ENCODE data around the gene ESYT1.

The ESYT1 gene

DNA sequence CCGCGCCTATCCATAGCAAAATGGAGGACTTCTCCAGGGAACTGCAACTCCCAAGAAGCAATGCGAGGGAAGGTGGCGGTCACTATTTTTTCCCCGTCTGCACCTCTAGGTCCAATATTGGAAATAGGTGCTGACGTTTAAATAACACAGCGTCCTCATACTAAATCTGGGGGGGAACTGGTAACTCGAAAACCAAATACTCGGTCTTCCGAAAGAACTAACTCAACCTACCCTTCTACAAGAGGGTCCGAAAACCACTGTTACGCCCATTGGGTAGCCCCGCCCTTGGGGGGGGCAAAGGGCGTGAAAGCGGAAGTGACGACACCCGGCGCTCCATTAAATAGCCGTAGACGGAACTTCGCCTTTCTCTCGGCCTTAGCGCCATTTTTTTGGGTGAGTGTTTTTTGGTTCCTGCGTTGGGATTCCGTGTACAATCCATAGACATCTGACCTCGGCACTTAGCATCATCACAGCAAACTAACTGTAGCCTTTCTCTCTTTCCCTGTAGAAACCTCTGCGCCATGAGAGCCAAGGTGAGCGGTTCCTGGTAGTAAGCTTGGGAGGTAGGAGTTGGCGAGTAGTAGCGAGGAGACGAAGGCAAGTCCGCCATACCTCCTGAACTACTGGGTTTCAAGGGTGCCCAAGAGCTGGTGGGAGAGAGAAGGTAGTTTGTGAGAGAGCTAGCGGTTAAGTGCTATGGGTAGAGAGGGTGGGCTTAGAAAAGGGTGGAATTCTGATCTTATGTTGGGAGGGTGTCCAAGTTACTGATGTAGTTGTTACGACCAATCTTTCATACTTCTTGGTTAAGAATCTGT is 11.6 kb upstream of the ESYT1 start, which contains the start of gene RPL41:
Gene RPL41 (plus strand): TSS at position 367 of the 815 bp plus-strand sequence.
- peak within 1 kb of the TSS; percentile 98 for H3K27ac ChIP-seq

DNA sequence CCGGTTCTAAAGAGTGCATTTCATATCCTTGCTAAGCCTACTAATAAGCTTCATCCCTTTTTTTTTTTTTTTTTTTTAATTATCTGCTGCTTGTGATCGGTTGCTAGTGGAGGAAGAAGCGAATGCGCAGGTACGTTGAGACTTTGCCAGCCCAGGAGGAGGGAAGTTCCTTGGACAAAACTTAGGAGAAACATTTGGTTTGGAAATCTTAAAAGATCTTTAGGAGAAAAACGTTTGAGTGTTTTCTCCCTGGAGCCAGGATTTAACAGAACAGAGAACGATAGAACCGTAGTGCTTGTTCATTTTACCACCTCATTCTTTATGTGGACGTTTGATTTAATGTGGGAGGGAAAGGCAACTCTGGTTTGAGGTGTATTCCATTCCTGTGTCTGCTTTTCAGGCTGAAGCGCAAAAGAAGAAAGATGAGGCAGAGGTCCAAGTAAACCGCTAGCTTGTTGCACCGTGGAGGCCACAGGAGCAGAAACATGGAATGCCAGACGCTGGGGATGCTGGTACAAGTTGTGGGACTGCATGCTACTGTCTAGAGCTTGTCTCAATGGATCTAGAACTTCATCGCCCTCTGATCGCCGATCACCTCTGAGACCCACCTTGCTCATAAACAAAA is 10.9 kb upstream of the ESYT1 start:
- peak overlapping the region; percentile 98 for H3K27ac ChIP-seq

More for the DNA sequence above, 11.6 kb upstream of the ESYT1 start, which contains the start of gene RPL41:
- TF ChIP-seq, protein P1, sequence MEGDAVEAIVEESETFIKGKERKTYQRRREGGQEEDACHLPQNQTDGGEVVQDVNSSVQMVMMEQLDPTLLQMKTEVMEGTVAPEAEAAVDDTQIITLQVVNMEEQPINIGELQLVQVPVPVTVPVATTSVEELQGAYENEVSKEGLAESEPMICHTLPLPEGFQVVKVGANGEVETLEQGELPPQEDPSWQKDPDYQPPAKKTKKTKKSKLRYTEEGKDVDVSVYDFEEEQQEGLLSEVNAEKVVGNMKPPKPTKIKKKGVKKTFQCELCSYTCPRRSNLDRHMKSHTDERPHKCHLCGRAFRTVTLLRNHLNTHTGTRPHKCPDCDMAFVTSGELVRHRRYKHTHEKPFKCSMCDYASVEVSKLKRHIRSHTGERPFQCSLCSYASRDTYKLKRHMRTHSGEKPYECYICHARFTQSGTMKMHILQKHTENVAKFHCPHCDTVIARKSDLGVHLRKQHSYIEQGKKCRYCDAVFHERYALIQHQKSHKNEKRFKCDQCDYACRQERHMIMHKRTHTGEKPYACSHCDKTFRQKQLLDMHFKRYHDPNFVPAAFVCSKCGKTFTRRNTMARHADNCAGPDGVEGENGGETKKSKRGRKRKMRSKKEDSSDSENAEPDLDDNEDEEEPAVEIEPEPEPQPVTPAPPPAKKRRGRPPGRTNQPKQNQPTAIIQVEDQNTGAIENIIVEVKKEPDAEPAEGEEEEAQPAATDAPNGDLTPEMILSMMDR (conservative IDR thresholded peaks at IDR 0.05) = no peak

DNA sequence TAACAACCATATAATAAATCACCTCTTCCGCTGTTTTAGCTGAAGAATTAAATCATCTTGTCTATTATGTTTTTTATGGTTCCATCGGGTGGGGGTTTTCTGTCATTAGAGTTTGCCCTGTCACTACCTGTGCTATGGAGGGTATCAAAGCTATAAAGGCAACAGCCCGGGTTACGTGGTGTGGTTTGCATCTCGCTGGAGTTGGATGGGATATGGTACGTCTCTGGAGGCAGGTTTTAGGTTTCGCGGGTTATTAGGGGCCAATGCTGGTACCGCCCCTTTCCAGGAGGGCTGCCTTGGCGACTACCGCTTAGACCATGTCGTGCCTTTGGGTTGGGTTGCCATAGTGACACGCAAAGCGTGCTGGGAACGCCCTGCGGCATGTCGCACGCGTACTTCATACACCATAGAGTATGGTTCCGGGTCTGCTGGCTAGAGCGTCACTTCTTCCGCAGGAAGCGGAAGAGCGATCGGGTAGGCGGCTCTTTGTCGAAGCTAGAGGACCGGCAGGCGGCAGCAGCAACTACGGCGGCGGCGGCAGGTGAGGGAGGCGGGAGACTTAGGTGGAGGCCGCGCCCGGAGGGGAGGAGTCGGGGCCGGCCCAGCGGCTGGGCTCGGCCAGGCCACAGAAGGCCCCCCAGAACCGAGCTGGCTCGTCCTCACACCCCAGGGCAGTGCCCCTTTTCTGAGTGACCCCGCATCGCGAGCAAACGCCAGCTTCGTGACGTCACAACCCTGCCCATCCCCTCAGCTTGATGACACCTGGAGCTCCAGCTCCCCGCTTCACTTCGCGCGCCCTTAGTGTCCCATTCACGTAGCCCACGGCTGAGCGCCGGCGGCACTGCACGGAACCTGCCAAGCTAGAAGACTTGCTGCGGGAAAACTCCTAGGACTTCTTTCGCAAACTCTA is 10.0 kb upstream of the ESYT1 start, which contains the start of gene ZC3H10:
Gene ZC3H10 (plus strand): TSS at position 489 of the 910 bp plus-strand sequence. CDS start 2,297 bp downstream, outside the sequence.
- peak within 1 kb of the TSS; percentile 98 for H3K27ac ChIP-seq
- TF ChIP-seq, protein P1 (conservative IDR thresholded peaks at IDR 0.05) = peak; percentile 53

DNA sequence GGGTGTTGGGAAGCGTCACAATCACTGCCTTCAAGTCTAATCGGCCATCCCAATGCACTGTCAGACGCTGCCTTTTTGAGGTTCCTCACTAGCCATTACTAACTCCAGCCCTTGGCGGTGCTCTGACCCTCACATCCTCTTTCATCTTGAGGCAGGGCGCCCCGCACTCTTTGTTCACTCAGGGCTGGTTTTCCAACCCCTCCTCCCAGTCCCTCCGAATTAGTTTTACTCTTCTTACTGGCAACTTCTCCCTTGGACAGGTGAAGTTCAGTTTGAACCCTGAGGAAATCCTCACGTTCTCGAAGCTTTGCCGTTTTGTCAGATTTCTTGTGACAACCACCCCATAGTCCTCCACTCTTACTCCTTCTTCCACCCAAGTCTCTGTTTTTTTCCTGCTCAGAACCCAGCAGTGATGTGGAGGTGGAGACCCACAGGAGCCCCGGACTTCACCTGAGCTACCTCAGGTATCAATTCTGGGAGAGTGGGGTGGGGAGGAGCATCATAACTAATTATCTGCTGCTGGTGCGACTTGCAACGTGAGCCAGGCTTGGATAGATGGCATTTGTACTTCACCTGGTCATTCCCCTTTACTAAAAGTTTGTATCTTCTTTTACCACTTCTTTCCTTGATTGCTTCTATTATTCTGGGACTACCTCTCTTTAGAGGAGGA is 9.2 kb upstream of the ESYT1 start:
- peak overlapping the region; percentile 98 for H3K27ac ChIP-seq

DNA sequence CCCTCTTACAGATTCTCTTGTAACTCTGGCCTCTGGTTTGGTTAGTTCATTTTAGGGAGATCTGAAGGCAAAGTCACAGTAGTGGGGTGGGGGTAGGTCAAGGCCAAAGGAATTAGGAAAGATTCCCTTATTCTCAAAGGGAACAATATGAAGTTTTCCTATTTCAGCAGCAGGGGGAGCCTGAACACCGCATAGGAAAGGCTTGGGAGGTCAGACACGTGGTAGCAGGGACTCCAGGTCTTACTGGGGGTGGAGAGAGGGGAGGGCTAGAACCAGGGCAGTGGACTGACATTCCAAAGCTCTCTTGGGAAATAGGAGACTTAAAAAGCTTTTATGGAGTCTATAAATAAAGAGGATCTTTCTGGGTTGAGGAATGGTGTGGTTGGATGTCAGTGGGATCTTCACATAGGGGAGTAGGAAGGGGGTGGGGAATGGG is 8.7 kb upstream of the ESYT1 start:
- peak overlapping the region; percentile 98 for H3K27ac ChIP-seq

More for the DNA sequence above, 9.2 kb upstream of the ESYT1 start:
- TF ChIP-seq, protein P1 (conservative IDR thresholded peaks at IDR 0.05) = no peak

DNA sequence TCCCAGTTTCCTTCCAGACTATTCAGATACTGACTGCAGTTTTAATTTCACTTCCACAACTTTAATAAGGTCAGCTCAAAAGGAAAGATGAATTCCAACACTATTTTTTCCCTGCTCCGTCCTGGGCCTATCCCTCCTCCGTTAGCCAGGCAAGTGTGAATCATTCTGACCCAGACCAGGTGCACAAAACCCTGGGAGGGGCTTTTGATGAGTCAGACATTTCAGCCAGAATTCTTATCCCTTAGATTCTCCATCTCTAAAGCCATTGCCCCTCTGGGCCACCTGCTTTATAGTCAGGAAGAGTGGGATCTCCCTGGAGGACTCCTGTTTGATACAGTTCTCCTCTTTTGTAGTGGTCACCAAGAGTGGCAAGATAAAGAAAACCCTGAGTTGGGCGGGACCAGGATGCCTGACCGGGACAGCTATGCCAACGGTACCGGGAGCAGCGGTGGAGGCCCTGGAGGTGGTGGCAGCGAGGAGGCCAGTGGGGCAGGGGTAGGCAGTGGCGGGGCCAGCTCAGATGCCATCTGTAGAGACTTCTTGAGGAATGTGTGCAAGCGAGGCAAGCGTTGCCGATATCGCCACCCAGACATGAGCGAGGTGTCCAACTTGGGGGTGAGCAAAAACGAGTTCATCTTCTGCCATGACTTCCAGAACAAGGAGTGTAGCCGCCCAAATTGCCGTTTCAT is 7.8 kb upstream of the ESYT1 start:
- H3K27ac ChIP-seq = peak overlapping the region; percentile 98
- TF ChIP-seq, protein P1 (conservative IDR thresholded peaks at IDR 0.05) = no peak

More for the DNA sequence above, 8.7 kb upstream of the ESYT1 start:
- TF ChIP-seq, protein P1 (conservative IDR thresholded peaks at IDR 0.05) = peak; percentile 94

All from VCaP (cell line).